HTERT RPE-1 (cell line): ENCODE results near the gene CPSF7.

Experiments
- in situ Hi-C: fragments of 300-500 bp; cut with MboI; formaldehyde crosslinking; loops from 4 replicates; pipeline ENCODE4 v1.14.3; 2020; ENCODE audit warnings: low sequenced_read_pairs

The CPSF7 gene

DNA sequence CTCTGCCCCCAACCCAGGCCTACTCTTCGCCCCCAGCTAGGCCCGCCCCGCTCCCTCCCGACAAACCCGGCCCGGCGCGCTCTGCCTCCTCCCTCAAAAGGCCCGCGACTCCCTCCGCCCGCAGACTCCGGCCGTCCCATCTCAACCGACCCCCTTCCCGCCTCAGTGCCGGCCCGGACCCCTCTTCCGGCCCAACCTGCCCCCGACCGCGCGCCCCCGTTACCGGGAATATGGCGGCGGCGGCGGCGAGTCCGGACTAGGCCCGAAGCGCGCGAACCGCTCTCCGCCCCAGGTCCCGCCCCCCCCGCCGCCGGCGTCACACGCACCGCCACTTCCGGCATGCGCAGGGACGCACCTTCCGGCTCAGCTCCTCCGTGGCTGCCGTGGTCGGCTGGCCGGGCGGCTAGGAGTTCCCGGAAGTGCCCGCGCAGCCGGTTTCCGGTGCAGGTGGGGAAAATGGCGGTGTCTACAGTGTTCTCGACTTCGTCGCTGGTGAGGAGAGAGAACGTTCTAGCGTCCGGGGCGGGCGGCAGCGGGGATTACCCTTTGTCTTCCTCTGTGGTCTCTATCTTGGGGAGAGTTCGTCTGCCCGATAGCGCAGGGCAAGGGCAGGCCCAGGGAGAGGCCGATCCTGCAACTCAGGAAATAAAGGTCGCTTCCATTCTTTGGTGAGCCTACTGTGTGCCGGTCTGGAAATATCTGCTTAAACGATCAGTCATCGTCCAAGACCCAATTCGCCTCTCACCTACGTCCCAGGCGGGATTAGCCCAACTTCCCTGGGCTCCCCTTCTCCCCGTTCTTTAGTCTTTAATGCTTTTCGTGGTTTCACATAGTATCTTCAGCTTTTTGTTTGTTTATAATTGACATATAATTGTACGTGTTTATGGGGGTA, at the start of gene CPSF7, which contains the start of gene SDHAF2:
TSS of gene CPSF7 (minus strand) at position 285 of the 892 bp plus-strand sequence. CDS start 740 bp downstream, outside the sequence.
TSS of gene SDHAF2 (plus strand) at position 434 of the 892 bp plus-strand sequence. CDS start at position 457, 23 bp downstream.
- in situ Hi-C loops, result no loop called here

GRCh38 chr11:61477727-61478148, 48.0 kb upstream of the CPSF7 start:
- in situ Hi-C loops, result no loop called here

DNA sequence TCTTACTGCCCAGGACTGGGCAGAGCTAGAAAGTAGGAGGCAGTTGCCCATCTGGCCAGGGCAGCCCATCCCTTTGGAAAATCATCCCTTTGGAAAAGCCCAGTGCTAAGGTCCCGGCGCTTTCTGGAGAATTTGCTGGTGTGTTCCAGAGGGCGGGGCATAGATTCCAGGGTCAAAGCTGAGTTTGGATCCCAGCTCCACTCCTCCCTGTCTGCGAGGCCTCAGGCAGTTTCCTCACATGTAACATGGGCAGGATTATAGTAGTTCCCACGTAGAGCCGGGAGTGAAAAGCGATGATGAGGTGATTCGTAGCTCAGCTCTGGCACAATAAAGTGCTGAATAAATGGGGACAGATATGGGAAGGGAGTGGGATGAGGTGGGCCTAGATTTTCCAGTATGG, 47.4 kb upstream of the CPSF7 start:
- in situ Hi-C loops, result no loop called here

DNA sequence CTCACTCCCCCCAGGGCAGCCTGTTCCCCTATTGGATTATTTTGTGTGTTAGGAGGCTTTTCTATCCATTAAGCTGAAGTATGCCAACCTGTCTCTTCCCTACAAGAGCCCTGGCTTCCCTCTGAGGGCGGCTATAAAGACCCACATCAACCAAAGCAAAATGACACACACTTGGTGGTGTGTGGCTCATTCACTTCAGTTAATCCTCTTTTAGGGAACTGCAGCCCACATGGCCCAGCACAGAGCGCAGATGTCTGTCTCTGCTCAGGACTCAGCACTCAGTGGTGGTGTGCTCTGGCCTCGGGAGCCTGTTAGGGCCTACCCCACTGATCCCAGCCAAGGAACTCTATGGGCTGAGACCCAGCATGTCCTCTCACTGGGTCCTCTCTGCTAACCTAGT, 46.6 kb upstream of the CPSF7 start:
- in situ Hi-C loops, result no loop called here

DNA sequence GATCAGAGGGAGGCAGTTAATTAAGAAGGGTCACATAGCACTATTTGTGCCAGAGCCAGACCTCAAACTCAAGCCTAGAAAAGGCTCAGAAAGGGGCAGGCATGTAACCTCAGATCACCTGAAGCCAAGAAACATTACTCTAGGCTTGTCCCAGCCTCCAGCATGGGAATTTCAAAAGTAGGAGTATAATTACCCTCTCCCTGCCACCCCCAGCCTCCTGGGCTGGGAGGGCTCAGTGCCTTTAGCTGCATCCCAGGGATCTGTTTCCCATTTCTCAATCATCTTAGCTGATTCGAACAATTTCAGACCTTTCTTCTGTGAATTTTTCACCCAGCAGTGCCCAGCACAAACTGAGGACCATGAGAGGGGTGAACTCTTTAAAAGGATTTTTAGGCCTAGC, 45.7 kb upstream of the CPSF7 start:
- in situ Hi-C loops, result no loop called here

DNA sequence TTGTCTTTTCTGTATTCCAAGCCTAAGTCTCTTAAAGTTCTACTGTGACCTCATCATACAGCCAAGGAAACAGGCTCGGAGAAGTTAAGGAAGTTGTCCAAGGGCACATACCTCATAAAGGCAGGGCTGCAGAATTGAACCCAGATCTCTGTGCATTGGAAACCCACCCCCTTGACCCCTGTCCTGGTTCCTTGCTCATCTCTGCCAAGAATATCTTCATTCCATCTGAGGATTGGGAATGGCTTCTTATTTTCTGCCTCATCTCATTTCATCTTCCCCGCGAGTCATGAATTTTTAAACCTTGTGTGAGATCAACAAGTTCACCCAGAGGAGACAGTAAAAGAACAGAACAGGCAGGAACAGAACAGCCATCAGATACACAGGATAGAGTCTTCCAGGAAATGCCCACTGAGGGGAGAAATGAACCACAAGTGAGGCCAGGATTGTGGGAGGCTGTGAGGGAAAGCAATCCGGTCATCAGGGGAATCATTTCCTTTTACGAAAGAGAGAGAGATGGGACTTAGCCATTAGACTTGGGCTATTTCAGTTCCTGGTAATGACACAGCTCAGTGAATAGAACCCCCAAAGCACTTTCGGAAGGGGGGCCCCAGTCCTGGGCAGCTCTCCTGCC, 44.4 kb upstream of the CPSF7 start:
- in situ Hi-C loops, result loop anchor here (25.0 kb wide), 1 partner anchor 163 kb away; no protein-coding TSS in a partner anchor

DNA sequence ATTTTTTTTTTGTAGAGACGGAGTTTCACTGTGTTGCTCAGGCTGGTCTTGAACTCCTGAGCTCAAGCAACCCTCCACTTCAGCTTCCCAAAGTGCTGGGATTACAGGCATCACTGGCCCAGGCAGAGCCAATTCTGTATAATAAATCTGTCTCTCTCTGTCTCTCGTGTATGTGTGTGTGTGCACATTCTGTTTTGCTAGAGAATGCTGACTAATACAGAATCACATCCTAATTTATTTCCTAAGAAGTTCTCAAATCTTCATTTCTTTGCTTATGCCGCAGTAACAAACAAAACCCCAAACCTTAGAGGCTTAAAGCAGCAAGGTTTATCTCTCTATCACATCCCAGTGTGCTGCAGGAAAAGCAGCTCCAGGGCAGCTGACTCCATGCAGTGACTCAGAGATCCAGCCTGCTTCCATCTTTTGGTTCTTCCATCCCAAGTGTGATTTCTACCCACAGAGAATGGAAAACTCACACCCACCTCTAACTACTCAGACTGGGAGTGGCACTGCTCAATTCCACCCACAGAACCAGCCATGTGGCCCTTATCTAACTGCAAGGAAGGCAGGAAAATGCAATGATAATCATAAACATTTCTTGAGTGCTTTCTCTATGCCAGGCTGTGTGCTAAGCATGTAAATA, 43.7 kb upstream of the CPSF7 start:
- in situ Hi-C loops, result loop anchor here (25.0 kb wide), 1 partner anchor 164 kb away; no protein-coding TSS in a partner anchor

- in situ Hi-C loops, result loop anchor here (25.0 kb wide), 1 partner anchor 164 kb away; no protein-coding TSS in a partner anchor
Measured at GRCh38 chr11:61472868-61473267, 43.1 kb upstream of the CPSF7 start.

DNA sequence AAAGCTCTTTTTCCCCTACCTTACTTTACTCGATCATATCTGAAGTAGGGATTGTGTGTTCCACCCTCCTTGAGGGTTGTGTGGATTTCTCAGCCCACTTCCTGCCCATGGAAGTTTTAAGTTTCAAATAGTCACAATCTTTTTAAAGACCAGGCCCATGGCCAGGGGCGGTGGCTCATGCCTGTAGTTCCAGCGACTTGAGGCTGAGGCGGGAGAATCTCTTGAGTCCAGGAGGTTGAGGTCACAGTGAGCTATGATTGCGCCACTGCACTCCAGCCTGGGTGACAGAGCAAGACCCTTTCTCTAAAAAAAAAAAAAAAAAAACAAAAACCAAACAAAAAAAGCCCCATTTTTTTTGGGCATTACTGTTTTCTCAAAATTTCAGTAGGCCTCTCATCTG, 42.5 kb upstream of the CPSF7 start:
- in situ Hi-C loops, result loop anchor here (25.0 kb wide), 1 partner anchor 165 kb away; no protein-coding TSS in a partner anchor

DNA sequence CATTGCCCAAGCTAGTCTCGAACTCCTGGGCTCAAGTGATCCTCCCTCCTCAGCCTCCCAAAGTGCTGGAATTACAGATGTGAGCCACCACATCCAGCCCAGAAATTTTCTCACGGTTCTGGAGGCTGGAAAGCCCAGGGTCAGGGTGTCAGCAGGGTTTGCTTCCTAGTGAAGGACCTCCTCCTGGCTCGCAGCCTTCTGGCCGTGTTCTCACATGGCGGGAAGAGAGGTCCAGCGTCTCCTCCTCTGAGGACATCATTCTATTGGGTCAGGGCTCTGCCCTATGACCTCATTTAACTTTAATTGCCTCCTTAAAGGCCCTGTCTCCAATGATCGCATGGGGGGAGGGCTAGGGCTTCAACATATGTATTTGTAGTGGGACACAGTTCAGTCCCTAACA, 38.2 kb upstream of the CPSF7 start:
- in situ Hi-C loops, result loop anchor here (25.0 kb wide), 1 partner anchor 169 kb away; no protein-coding TSS in a partner anchor

DNA sequence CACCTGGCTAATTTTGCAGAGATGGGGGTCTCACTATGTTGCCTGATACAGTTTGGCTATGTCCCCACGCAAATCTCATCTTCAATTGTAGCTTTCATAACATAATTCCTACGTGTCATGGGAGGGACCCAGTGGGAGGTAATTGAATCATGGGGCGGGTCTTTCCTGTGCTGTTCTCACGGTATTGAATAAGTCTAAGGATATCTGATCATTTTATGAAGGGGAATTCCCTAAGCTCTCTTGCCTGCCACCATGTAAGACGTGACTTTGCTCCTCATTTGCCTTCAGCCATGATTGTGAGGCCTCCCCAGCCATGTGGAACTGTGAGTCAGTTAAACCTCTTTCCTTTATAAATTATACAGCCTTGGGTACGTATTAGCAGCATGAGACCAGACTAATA, 37.8 kb upstream of the CPSF7 start:
- in situ Hi-C loops, result loop anchor here (25.0 kb wide), 1 partner anchor 170 kb away; no protein-coding TSS in a partner anchor

DNA sequence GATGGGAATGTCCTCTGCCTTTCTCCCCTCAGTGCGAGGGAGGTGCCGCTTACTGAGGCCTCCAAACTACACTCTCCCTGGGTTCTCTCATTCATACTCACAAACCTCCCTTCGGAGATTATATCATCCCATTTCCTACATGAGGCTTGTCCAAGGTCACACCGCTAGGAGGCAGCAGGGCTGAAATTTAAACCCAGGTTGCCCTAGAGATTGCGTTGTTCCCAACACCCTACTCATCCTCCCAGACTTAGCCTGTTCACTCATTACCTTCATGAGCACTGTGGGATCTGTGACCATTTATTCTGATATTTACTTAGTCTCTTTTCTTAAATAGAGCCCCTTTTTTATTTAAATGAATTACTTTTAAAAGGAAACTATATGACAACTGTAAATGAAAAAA, 31.2 kb upstream of the CPSF7 start:
- in situ Hi-C loops, result loop anchor here (25.0 kb wide), 1 partner anchor 176 kb away; no protein-coding TSS in a partner anchor

GRCh38 chr11:61460474-61460881, 30.7 kb upstream of the CPSF7 start:
- in situ Hi-C loops, result loop anchor here (25.0 kb wide), 1 partner anchor 177 kb away; no protein-coding TSS in a partner anchor

DNA sequence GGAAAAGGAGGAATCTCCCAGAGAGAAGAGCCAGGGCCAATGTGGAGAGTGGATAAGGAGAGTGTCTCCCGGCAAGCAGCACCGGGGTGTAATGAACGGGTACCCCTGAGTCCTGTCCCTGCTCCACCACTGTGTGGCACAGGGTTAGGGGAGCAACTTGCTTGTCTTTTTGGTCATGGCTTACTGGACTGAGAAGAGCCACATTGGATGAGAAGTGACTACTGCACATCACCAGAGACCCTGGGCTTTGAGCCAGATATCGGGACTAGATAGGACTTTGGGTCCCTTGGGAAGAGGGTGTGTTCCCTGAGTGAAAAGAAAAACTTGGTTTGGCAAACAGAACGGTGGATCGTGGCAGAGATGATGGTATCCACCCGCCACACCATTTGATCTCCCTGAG, 24.7 kb upstream of the CPSF7 start:
- in situ Hi-C loops, result loop anchor here (25.0 kb wide), 1 partner anchor 183 kb away; no protein-coding TSS in a partner anchor

- in situ Hi-C loops, result loop anchor here (25.0 kb wide), 1 partner anchor 184 kb away; no protein-coding TSS in a partner anchor
Measured at GRCh38 chr11:61453695-61454094, 23.9 kb upstream of the CPSF7 start.

DNA sequence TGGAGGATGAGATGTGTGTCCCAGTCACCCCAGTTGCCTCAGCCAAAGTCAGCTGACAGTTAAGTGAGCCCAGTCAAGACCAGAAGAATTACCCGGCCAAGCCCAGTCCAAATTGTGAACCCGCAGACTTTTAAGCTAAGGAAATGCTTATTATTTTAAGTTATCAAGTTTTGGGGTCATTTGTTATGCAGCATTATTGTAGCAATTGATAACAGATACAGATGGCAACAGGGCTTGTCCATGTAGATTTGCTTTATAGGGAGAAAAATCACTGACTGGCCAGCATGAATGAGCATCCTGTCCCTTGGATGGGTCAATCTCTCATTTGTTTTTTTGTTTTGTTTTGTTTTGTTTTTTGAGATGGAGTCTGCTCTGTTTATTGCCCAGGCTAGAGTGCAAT, 23.1 kb upstream of the CPSF7 start:
- in situ Hi-C loops, result loop anchor here (25.0 kb wide), 1 partner anchor 184 kb away; no protein-coding TSS in a partner anchor

- in situ Hi-C loops, result no loop called here
Measured at GRCh38 chr11:61448552-61448927, 18.8 kb upstream of the CPSF7 start.

DNA sequence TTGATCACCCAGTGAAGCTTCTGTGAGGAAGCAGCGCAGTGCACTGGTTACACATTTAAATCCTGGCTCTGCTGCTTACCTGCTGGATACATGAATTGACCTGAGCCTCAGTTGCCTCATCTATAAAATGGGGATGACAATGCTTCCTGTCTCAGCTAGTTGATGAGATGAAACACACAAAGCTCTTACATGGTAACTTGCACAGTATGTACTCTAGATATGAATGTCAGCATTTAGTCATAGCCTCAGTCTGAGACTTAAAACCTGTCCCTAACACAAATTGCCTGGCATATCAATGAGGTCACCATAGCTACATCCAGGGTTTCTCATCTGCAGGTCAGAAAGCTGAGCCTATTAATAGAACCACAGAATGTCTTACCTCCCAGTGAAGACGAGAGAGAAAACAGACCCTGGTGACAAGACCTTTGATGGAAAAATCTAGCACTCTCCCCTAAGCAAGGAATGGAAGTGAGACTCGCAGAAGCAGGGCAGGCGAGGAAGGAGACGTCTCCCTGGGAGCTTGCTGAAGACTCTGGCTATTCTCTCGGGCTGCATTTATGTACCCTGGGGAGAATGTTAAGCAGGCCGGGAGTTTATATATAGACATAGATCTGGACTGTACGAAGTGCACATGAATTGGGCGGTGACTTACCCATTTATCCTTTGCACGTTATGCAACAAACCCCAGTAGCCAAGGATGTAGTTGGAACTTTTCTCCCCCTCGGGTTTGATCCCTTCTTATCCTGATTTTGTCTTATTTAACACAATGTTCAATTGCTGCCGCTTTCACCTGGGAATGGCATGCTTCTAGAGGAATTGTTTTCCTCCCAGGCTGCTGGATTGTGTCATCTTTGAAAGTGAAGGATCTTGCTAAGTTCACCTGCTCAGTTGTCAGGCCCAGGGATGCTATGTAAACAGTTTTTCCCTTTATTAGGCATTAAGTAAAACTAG, 18.1 kb upstream of the CPSF7 start:
- in situ Hi-C loops, result no loop called here

DNA sequence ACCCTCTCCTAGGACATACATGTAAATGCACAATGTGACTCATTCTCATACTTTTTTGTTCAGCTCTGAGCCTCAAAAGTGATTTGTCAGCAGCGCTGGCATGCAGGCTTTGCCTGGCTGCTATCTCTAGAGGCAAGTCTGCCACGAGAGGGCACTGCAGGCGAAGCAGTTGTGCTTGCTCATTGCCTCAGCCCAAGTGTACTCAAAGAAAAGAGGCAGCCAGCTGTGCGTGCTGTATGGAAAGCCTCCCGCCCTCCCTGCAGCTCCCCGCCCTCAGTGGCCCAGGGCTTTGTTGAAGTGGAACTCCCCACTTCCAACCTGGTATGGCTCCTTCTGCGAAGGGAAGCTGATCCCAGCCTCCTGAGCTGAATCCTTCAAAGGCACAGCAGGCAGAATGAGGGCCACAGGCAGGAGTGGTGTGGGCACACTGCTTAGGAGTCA, 16.5 kb upstream of the CPSF7 start:
- in situ Hi-C loops, result no loop called here

- in situ Hi-C loops, result no loop called here
Measured at GRCh38 chr11:61445516-61445915, 15.7 kb upstream of the CPSF7 start.
